GM19395 (cell line): ENCODE data around the gene CD274.
"Not testable (repeated sequence)": the region's sequence is repeated elsewhere in the genome, so short reads cannot be mapped to it uniquely, and the experiment has no call there.

Experiments used
- ATAC-seq: cut with Tn5 transposase; IDR thresholded peaks from one replicate; pipeline ENCODE4 v1.9.1; 2021; ENCODE audit warnings: mild to moderate bottlenecking, moderate library complexity; ENCODE audit not compliant: unreplicated experiment

The CD274 gene

GRCh38 chr9:5460157-5460556 is 9.8 kb downstream of the CD274 start:
- ATAC-seq: no peak

- ATAC-seq: not testable (repeated sequence)
Measured at GRCh38 chr9:5464831-5465330, 14.5 kb downstream of the CD274 start.

GRCh38 chr9:5466005-5466404 is 15.7 kb downstream of the CD274 start:
- ATAC-seq: no peak

DNA sequence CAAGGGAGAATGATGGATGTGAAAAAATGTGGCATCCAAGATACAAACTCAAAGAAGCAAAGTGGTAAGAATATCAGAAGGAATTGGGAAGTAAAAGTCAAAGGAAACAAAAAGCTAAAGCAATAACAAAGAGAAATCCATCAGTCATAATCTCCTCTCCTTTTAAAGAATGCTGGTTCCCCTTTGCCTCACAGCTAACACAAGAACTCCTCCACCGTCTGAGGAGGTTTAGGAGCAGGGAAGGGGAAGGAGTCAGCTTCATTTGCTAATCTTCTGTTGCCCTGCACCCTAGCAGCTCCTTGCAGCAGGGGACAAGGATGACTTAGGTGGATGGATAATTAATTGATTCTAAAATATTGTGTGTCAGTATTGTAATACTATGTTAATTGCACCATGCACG is 16.4 kb downstream of the CD274 start:
- ATAC-seq: no peak

GRCh38 chr9:5468850-5469249 is 18.5 kb downstream of the CD274 start:
- no peak for ATAC-seq

- ATAC-seq: no peak
Measured at GRCh38 chr9:5470122-5470521, 19.8 kb downstream of the CD274 start.

DNA sequence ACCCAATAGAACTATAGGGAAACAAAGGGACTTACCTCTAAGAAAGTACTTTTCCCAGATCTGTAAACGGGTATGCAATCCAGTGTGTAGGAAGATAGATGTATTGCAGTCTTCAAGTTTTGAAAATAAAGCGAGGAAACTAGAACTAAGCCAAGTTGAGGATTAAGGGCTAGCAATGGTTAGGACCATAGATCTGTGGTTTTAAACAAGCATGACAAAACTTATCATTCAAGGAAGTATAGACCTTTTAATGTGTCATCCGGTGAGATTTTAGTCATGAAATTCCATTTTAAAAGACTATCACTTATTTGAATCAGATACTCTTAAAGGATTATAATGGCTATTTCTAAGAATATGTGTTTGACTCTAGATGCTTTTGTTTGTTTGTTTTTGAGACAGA is 20.5 kb downstream of the CD274 start:
- ATAC-seq: no peak

GRCh38 chr9:5475611-5476010 is 25.3 kb downstream of the CD274 start:
- not testable (repeated sequence) for ATAC-seq

DNA sequence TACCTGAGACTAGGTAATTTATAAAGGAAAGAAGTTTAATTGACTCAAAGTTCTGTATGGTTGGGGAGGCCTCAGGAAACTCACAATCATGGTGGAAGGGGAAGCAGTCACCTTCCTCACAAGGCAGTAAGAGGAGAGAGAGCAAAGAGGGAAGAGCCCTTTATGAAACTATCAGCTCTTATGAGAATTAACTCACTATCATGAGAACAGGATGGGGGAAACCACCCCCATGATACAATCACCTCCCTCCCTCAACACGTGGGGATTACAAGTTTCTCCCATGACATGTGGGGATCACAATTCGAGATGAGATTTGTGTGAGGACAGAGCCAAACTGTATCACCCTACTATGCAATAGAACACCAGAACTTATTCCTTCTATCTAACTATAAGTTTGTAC is 27.9 kb downstream of the CD274 start:
- ATAC-seq: no peak

GRCh38 chr9:5479994-5480694 is 29.8 kb downstream of the CD274 start:
- ATAC-seq: peak; percentile 64

DNA sequence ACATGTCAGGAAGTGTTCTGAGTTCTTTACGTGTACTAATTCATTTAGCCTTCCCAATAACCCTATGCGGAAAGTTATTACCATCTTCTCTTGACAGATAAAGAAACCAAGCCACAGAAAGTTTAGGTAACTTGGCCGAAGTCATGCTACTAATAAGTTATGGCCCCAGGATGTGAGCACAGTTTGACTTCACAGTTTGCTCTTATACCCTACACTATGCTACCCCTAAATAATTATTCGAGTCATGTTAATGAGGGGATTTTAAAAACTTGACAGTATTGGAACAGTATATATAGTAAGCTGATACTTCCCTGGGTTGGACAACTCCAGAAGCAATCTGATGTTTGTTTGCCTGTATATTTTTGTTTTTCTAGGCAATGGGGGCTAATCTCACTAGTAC is 30.6 kb downstream of the CD274 start:
- no peak for ATAC-seq

GRCh38 chr9:5481322-5482040 is 31.1 kb downstream of the CD274 start:
- ATAC-seq: no peak

GRCh38 chr9:5482194-5482593 is 31.9 kb downstream of the CD274 start:
- ATAC-seq: no peak

- no peak for ATAC-seq
Measured at GRCh38 chr9:5483306-5483705, 33.0 kb downstream of the CD274 start.

DNA sequence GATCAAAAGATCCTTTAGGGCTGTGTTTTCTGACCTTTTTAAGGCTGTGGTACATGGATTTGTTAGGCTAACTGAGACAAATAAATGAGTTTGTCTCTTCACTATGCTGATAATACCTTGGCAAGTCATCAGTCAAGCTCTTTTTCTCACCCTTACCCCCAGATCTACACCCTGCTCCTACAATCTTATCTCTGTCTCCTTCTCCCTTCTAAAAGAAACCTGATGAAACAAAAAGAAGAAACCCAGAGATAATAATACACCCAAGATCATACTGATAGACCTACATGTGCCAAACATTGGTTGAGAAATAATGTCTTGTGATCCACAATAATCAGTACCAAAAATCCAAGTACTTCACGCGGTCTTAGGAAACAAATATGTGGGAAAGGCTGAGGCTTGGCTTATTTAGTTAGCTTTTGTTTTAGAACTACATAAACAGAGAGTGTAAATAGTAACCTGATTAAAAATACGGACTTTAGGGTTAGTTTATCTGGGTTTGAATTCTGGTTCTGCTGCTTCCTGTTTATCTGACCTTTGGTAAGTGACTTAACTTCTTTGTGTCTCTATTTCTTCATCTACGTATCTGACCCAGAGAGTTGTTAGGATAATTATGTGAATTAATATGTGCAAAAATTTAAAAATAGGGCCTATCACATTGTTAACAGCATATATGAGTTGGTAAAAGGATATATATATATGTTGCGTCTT is 35.2 kb downstream of the CD274 start:
- no peak for ATAC-seq

DNA sequence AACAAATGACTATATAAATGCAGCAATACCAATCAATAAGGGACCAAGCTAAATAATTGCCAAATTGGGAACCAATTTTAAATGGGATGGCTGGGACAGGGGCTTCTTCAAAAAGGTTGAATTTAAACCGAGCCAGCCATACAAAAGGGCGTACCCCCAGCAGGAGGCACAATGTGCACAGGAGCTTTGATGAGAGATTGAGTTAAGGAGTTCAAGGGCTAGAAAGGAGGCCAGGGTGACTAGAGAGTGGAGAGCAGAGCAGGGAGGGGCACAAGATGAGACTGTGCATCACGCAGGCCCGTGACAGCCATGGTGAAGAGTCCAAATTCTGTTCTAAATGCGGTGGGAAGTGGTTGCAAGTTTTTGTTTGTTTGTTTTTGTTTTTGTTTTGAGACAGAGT is 36.6 kb downstream of the CD274 start:
- no peak for ATAC-seq

GRCh38 chr9:5488221-5489008 is 38.1 kb downstream of the CD274 start:
- no peak for ATAC-seq

- ATAC-seq: no peak
Measured at GRCh38 chr9:5489630-5490490, 39.5 kb downstream of the CD274 start.

GRCh38 chr9:5492965-5493678 is 42.8 kb downstream of the CD274 start:
- peak; percentile 31 for ATAC-seq
